ENCODE results near the gene FLVCR1.

- no peak for TF ChIP-seq POLR2A (IDR thresholded peaks at IDR 0.05)
- TF ChIP-seq, protein P1, sequence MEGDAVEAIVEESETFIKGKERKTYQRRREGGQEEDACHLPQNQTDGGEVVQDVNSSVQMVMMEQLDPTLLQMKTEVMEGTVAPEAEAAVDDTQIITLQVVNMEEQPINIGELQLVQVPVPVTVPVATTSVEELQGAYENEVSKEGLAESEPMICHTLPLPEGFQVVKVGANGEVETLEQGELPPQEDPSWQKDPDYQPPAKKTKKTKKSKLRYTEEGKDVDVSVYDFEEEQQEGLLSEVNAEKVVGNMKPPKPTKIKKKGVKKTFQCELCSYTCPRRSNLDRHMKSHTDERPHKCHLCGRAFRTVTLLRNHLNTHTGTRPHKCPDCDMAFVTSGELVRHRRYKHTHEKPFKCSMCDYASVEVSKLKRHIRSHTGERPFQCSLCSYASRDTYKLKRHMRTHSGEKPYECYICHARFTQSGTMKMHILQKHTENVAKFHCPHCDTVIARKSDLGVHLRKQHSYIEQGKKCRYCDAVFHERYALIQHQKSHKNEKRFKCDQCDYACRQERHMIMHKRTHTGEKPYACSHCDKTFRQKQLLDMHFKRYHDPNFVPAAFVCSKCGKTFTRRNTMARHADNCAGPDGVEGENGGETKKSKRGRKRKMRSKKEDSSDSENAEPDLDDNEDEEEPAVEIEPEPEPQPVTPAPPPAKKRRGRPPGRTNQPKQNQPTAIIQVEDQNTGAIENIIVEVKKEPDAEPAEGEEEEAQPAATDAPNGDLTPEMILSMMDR (IDR thresholded peaks at IDR 0.05), result no peak
These were observed 29.7 kb upstream of the FLVCR1 start for GRCh38 chr1:212828395-212828794.
